ENCODE results near the gene NOTUM.

Gene NOTUM

DNA sequence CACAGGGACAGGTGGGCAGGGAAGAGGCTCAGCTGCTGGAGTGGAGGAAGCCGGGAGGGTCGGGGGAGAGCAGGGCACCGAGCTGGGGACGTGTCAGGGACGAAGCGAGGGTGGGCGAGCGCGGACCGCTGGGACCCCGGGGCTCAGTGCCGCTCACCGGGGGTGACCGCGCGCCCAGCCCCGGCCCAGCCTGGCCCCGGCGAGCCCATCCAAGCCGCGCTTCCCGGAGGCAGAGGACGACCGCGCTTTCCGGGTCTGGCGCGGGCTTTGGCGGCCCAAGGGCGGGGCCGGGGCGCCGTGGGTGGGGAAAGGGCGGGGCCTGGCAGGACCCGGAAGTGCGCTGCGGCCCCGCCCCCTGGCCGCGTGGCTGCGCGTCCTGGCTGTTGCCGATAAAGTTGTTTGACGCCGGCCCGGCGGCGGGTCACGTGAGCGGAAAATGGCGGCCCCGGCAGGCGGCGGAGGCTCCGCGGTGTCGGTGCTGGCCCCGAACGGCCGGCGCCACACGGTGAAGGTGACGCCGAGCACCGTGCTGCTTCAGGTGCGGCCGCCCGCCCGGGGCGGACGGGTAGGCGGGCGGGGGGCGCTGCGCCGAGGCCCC, 16.3 kb upstream of the NOTUM start, which contains the start of gene ASPSCR1:
Gene ASPSCR1 (plus strand): TSS at position 419 of the 598 bp plus-strand sequence. CDS start 18 bp downstream, at position 437.
- DNase-seq = peak; percentile 84

DNA sequence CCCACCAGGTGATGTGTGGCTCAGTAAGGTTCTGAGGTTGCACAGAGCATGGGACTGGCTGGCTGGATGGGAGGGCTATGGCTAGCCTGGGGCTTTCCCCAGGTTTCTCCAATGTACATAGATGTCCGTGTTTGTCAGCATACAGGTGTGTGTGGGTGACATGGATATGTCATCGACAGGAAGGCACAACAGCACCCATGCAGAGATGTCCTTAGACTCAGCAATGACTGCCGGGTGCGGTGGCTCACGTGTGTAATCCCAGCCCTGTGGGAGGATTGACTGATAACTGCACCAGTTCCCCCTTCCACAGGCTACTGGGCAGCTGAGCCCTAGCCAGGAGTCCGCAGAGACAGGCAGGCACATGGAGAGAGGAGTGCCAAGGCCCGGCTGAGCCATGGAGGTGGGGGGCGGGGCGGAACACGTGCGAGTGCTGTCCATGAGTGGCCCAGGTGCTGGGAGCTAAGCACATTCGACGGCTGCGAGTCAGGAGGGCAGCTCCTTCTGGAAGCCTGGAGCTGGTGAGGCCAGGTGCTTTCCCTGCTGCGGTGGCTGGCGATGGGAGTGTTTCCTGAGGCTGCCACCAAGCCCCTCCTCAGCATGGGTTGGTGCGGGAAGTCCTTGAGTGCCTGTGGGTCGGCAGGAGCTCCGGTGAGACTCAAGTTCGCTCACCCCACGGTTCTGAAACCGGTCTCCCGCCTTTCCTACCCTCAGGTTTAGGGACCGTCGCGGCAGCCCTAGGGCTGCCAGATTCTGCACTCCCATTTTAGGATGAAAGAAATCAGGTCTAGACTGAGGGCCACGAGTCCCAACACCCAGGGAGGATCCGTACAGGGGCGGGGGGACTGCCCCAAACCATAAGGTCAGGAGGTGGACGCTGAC, 15.6 kb upstream of the NOTUM start:
- DNase-seq = peak; percentile 54

DNA sequence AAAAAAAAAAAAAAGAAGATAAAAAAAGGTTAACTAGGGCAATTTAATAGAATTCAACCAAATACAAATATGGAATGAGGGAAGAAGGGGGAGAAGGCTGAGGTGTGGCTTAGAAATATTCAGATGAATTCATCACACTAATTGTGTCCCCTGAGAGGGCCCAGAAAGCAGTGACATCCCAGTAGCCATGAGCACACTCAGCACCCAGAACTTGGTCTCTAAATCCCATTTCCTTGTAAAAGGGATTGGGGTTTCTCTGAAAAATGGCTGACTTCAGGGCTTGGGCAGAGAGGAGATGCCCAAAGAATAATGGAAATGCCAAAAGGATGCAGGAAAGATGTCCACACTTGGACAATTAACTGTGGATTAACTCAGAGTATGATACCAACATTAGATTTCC, 12.4 kb upstream of the NOTUM start:
- no peak for DNase-seq

DNA sequence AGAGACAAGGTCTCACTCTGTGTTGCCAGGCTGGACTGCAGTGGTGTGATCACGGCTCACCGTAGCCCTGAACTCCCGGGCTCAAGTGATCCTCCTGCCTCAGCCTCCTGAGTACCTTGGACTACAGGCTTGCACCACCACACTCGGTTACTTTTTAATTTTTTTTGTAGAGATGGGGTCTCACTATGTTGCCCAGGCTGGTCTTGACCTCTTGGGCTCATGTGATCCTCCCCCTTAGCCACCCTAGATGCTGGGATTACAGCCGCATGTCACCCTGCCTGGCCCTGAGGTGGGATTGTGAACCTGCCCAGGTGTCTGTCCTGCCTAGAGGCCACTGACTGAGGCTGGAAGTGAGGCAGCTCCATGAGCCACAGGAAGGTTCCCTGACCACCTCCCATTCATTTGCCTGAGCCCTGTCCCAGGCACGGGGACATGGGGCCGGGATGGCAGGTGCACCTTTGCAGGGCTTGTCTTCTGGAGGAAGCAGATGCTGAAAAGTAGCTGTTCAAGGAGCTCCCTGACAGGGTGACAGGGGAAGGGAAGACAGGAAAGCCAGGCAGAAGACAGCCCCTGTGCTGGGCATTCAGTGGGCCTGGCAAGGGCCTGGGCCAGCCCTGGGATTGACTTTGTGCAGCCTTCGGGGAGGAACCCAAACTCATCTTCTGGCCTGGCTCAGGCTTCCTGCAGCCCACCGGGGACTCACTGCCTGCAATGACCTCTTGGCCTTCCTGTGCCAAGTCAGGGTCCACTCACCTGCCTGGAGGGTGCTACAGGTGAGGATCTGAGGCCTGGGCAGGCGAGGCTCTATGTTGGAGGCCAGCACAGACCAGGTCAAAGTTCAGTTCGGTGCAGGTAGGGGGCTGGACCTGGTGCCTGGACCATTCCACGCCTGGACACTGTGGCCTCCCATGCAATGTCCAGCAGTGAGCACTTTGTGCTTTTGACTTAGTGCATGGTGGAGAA, 8.1 kb upstream of the NOTUM start:
- DNase-seq = no peak

DNA sequence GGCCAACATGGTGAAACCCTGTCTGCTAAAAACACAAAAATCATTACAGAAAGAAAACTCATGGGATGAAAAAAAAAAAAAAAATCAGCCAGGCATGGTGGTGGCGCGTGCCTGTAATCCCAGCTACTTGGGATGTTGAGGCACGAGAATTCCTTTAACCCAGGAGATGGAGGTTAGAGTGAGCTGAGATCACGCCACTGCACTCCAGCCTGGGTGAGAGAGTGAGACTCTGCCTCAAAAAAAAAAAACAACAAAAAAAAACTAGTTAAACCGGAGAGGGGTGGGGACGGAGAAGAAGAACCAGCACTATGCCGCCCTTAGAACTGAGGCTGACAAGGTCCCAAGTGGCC, 7.4 kb upstream of the NOTUM start:
- no peak for DNase-seq

DNA sequence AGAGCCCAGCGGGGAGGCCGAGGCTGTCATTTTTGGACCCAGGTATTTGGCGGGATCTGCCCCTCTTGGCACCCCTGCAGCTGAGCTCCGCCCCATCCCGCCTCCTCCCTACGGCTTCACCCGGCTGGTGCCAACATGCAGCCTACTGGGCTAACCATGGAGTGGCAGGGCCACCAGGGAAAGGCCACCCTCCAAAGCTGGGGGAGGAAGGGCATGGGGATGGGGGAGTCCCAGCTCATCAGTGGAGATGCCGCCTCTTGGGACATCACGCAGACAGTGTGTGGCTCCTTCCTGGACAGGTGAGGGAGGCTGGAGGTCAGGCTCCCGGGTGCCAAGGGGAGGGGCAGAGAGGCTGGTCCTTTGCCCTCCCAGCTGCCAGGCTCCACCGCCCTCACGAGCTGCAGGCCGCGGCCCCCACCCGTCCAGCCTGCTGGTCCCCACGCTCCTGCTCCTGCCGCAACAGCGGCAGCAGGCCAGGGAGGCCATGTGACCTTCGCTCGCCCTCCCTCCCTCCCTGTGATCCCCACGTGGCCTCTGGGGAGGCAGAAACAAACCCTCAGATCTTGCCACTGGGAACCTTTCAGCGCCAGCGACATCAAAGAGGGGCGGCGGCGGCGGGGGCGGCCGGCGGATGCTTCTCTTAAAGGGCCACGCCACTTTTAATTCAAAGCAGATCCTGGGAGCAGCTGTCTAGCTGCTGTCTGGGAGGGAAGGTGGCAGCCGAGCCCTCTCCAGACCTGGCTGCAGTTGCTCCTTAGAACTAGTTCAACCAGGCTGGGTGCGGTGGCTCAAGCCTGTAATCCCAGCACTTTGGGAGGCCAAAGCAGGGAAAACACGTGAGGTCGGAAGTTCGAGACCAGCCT, 6.8 kb upstream of the NOTUM start:
- peak; percentile 40 for DNase-seq

DNA sequence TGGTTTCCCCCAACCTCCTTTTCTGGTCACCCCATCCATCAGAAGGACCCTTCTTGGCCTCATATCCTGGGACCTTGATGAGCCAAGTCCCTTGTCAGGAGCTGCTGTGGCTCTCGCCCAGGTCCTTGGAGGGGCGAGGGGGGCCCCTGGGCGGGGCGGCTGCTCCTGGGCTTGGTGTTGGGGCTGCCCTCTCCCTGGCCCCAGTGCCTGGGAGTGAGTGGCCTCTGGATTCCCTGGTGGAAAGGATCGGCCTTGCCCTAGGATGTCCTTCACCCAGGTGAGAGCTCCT, 6.2 kb upstream of the NOTUM start:
- DNase-seq = no peak

DNA sequence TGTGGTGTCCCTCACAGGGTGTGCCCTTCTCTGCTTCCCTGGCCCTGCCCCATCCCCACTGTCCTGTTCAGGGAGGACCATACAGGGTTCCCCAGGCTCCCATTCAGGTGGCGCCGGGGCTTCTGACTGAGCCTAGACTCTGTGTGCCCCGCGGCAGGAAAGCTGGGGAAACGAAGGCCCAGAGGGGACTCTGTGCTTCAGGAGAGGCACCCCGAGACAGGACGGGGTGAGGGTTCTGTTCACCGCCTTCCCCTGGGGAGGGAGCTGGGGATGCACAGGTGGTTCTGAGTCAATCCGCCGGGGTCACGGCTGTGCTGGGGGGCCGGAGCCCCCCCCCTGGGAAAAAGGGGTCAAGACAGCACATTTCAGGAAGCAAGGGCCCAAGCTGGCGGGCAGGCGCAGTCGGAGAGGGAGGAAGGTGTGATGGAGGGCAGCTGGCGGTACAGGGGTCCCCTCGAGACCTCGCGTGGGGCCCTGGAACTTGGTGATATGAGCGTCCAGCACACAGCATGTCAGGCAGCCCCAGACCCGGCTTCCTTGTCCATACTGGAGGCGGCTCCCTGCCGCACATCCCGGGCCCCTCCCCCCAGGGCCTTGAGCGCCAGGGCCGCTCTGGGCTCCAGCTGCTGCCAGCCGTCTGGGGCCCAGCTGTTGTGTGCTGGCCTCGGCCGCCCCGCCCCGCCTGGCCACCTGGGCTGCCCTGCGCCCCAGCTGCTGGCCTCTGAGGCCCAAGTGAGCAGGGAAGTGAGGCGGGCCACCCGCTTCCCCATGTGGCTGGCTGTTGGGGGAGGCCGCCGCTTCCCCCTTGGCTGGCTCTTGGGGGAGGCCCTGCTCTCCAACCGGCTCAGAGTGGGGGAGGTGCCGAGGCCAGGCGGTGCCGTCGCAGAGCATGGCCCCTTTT, 5.6 kb upstream of the NOTUM start:
- DNase-seq = no peak

DNA sequence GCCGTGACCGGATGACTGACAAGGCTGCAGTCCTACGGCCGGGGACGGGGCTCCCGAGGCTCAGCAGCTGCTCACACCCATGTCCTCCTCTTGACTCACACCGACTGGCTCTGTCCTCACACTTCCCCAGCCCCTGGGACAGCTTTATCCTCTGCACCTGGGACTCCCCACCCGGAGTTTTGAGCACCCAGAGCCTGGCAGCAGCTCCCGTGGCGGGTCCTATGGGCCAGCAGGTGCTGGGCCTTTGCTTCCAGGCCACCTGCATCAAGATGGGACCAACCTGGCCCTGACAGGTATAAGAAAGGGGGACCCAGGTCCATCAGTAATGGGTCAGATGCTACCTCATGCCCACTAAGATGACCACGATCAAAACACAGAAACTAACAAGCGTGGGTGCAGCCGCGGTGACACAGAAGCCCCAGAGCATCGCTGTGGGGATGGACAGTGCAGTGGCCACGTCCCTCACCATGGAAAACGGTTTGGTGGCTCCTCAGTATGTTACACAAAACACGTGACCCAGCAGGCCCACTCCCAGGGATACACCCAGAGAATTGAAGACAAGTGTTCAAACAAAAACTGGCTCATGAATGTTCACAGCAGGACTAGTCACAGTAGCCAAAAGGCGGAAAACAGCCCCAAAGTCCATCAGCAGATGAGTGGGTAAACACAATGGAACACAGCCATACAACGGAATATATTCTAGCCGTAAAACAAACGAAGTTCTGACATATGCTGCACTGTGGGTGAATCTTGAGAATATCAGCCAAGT, 3.3 kb upstream of the NOTUM start:
- DNase-seq = no peak

DNA sequence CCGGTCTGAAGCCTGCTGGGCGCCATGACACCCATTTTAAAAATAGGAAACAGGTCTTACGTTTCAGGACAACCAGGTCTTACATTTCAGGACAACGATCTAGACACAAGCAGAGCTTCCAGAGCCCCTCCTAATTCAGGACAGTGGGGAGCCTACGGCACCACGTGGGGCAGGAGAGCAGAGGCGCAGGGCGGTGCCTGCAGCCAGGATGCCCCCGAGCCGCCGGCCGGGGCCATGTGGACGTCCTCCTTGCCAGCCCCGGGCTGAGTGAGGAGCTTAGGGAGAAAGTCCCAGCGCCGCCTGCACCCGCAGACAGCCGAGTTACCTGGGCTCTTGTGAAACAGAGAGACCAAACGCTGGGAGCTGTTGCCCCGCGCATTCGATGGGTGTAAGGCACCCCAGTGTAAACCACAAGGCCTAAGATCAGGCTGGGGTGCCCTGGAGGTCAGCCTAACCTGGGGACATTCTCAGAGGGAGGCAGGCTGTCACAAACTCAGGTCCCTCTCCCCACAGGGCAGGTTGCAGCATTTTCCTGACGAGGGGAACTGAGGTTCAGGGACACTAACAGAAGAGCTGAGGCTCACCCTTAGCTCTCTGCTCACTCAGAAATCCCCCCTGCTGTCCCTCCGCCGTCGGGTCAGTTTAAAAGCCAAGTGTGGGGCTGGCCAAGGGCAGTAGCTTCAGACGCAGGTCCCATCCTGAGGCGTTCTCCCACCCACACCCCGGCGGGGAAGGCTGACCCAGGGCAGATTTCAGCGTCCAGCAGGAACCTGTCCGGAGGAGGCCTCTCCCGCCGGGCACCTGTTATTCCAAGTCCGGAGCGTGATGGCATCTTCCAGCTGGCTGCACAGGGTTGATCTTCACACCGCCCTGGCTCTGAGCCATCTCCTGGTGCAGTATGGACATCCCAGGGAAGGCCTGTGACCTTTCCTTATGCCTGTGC, 1.8 kb upstream of the NOTUM start:
- no peak for DNase-seq

DNA sequence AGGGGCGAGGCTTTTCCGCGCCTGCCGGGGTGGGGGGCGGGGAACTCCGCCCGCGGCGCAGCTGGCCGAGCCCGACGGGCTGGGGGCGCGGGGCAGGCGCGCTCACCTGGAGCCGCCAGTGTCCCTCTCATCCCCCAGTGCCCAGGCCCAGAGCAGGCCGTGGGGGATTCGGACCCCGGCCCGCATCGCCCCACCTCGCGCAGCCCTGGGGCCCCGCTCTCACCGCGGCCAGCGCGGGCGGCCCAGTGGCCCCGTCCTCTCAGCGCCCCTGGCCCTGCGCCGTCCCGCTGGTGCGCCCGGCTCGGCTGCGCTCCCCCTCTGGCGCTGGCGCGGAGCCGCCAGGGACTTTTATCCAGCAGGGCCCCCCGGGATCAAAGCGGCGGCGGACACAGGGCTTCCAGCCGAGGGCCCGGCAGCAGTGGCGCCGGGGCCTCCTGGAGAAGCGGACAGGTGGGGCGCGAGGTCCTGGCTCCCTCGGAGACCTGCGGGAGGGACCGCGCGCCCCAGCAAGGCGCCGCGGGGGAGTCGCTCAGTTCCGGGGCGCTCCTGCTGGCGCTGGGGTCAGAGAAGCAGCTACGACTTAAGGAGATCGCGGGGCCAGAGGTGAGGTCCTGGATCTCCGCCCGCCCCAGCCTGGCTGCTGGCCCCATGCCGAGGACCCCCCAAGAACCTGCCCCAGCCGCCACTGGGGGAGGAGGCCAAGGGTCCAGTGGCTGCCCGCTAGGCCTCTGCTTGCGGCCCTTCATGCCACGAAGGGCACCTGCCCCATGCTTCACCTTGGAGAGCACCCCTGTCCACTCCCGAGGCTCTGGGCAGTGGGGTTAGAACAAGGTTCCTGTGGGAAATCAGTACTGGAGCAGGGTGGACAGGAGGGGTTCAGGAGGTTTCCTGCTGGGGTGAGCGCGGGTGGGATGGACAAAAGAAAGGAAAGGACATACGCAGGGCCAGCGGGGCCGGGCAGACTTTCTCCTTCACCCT, 823 bp upstream of the NOTUM start:
- DNase-seq = no peak

DNA sequence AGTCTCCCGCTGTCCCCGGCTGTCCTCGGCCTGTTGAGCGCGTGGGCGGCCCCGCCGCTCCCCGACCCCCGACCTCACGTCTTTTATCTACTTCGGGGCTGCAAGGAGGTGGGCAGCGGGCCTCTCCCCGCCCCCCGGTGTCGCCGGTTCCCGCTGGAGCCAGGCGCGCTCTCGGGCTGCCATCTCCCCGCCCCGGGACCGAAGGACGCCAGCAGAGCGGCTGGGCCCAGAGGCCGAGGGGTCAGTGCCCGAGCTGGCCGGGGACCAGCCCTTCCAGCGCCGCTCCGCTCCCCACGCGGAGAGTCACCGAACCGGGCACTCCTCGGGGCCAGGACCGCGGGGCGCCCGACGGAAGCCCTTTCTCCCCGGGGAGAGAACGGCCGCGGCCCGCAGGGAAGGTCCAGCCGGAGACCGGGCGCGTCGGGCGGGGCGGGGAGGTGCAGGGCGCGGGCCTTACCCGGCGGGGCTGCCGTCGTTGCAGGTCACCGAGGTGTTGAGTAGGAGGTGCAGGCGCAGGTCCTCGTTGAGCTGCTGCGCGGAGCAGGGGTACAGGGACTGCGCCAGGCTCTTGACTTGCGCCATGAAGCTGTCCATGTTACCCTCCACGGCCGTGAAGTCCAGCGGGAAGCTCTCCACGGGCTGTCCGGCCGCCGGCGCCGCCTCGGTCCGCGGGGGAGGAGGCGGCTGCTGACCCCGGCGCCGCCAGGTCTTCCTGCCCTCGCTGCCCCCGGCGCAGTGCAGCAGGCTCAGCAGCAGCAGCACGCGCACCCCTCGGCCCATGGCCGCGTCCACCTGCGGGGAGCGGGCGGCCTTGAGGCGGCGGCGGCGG, 643 bp downstream of the NOTUM start:
- DNase-seq = no peak

DNA sequence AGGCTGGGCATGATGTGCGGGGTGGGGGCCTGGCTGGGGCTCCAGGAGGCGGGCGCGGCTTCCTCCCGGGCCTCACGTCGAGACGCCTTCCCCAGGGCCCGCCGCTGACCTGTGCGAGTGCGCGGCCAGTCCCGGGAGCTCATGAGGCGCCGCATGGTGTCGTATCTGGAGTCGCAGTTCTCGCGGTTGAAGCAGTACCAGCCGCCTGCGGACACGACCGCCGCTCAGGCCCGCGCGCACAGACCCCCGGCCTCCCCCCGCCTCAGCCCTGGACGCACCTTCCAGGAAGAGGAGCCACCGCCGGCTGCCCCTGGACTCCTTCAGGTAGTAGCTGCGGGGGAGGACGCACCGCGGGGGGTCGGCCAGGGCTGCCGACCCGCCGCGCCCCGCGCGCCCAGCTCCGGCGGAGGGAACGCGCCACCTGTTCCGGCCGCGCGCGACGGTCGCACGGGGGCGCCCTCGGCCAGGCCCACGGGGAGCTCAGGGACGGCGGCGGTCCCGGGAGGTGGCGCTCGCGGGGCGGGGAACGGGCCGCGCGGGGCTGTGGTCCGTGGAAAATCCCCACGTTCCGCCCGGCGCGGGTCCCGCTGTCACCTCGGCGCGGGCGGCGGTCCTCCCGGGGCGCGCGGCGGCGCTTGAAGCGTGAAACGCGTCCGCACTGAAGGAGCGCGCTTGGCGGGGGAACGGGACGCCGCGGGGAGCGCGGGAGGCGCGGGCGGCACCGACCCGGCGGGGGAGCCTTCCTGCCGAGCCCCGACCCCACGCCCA, 1.4 kb downstream of the NOTUM start:
- DNase-seq = no peak

DNA sequence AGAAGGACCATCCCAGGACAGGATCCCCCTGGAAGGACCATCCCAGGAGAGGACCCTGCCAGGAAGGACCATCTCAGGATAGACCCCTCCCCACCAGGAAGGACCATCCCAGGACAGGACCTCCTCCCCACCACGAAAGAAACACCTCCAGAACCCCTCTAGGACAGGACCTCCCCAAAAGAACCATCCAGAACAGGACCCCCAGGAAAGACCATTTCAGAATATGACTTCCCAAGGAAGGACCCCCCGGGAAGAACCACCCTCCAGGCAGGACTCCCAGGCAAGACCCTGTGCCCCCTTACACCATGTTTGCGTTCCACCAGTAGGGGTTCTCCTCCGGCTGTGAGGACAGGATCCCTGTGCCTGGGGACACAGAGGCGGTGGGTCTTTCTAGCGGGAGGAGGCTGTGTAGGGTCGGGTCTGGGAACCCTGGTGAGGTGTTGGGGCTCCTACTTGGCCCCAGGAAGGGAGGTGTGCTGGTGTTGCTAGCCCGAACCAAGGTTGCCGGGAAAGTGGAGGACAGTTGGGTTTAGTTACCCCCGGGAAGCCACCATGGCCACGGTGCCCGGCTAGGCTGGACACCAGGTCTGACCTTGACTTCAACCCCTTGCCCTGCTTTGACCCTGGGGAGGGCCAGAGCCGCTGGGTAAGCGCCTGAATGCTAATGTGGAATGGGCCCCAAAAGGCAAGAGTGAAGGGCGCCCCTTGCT, 2.2 kb downstream of the NOTUM start:
- no peak for DNase-seq

DNA sequence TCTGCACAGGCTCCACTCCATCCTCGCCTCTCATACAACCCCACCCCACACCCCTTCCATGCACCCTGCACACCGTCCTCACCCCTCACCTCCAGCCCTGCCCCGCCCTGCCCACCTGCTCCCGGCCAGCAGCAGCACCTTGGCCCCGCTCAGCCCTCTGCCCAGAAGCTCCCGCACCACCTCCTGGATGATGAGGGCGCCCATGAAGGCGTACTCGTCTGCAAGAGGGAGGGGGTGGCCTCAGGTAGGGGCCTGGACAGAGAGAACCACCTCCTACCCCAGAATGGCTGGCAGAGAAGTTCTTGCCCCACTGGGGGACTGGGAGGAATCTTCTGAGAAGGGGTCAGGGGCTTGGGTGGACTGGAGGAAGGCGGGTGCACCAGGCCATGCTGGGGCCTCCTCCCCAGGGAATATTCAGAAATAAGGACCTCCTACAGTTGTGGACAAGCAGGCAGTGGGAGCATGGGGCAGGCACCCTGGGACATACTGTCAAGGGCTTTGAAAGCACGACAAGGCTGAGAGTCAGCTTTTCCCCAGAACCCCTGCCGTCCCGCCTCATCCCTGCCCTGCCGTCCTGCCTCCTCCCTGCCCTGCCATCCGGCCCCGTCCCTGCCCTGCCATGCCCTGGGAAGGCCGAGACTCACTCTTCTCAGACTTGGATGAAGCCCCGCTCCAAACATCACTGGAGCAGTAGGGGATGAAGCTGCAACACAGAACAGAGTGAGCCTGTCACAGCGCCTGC, 3.1 kb downstream of the NOTUM start:
- DNase-seq = no peak

All from NCI-H1092 (cell line).